ENCODE data around the gene RBP5.

DNA sequence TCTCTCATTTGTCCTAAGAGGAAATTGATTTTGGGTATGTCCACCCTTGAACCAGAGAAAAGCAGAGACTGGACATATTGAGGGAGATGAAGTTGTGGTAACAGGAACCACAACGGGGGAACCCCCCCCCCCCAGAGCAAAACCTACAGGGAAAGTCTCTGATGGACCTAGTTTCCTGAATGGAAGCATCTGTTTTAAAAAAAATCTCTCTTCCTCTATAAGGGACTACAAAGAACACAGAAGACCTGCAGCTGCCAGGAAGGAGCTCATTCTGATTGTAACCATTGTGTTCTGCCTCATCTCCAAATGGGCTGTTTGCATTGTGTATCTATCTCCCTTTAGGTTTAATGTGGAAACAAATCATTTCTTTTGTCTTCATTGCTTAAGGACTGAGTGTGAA is 54.7 kb downstream of the RBP5 start:
- TF ChIP-seq, protein P1, sequence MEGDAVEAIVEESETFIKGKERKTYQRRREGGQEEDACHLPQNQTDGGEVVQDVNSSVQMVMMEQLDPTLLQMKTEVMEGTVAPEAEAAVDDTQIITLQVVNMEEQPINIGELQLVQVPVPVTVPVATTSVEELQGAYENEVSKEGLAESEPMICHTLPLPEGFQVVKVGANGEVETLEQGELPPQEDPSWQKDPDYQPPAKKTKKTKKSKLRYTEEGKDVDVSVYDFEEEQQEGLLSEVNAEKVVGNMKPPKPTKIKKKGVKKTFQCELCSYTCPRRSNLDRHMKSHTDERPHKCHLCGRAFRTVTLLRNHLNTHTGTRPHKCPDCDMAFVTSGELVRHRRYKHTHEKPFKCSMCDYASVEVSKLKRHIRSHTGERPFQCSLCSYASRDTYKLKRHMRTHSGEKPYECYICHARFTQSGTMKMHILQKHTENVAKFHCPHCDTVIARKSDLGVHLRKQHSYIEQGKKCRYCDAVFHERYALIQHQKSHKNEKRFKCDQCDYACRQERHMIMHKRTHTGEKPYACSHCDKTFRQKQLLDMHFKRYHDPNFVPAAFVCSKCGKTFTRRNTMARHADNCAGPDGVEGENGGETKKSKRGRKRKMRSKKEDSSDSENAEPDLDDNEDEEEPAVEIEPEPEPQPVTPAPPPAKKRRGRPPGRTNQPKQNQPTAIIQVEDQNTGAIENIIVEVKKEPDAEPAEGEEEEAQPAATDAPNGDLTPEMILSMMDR (IDR thresholded peaks at IDR 0.05): no peak
- no peak for TF ChIP-seq POLR2A (IDR thresholded peaks at IDR 0.05)

All from lower leg skin (tissue), 3 donors.